HFF-Myc (cell line): ENCODE measurements around the gene CHRM1.
"Not testable (repeated sequence)": the region's sequence is repeated elsewhere in the genome, so short reads cannot be mapped to it uniquely, and the experiment has no call there.

Experiments
- DNase-seq: peaks from one replicate; pipeline ENCODE4 v3.0.0-alpha.2; 2011; ENCODE audit warnings: low read depth; ENCODE audit errors: extremely low read depth
- H3K4me3 ChIP-seq: replicated peaks from 2 replicates; pipeline ENCODE4 v1.5.1; 2011; ENCODE audit warnings: low read depth, mild to moderate bottlenecking, control low read depth, low read length
- TF ChIP-seq, protein P1 (sequence below): IDR thresholded peaks from 2 replicates; pipeline ENCODE4 v1.5.1; 2012; ENCODE audit warnings: mild to moderate bottlenecking, low read depth, low read length, control low read depth; ENCODE audit errors: missing control alignments

The CHRM1 gene

DNA sequence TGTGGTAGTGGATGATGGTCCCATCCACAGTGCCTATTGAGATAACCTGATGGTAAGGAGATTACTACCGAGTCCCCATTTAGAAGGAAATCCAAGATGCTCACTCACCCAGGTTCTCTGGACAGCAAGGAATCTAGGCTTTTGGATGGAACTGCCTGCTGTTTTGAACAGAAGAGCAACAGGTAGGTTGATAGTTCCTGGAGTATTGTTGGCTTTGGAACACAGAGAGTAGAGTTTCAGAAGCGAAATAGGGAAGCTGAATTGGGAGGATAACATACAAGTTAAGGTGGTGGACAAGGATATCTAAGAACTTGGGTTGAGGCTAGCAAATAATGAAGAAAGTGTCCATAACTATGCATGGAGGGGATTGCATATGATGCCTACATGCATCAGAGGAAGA lies 36.0 kb upstream of the CHRM1 start:
- TF ChIP-seq, protein P1, sequence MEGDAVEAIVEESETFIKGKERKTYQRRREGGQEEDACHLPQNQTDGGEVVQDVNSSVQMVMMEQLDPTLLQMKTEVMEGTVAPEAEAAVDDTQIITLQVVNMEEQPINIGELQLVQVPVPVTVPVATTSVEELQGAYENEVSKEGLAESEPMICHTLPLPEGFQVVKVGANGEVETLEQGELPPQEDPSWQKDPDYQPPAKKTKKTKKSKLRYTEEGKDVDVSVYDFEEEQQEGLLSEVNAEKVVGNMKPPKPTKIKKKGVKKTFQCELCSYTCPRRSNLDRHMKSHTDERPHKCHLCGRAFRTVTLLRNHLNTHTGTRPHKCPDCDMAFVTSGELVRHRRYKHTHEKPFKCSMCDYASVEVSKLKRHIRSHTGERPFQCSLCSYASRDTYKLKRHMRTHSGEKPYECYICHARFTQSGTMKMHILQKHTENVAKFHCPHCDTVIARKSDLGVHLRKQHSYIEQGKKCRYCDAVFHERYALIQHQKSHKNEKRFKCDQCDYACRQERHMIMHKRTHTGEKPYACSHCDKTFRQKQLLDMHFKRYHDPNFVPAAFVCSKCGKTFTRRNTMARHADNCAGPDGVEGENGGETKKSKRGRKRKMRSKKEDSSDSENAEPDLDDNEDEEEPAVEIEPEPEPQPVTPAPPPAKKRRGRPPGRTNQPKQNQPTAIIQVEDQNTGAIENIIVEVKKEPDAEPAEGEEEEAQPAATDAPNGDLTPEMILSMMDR = no peak
- no peak overlapping the region for H3K4me3 ChIP-seq
- no peak for DNase-seq

DNA sequence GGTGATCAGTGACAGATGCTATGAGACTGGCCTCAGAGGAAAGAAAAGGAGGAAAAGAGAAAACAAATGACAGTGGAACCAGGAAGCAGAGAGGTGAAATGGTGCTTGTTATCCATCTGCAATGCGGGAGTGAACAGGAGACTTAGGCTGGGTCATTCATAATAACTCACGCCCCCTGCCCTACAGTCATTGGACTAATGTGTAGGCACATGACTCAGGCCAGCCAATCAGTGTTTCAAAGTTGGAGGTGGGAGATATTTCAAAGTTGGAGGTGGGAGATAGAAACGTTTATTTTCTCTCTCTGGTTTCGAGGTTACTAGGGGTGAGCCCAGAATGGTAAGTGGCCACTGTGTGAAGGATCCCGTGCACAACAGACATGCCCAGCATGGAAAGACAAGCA lies 33.3 kb upstream of the CHRM1 start:
- TF ChIP-seq, protein P1 = no peak
- no peak for DNase-seq
- H3K4me3 ChIP-seq = no peak overlapping the region

DNA sequence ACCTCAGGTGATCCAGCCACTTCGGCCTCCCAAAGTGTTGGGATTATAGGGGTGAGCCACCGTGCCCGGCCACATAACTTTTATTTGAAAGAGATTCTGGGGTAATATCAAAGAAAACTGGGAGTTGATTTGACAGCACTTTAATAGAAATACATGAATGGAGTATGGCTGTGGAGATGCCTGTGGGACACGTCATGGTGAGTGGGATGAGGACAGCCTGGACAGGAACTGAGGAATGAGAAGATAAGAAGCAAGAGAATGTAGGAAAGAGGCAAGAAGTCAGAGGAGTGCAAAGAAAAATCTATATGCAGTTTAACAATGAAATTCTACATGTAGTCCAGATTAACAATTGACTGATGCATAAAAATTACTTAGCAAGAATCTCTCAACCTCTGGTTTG lies 32.6 kb upstream of the CHRM1 start:
- no peak for DNase-seq
- TF ChIP-seq, protein P1 = no peak
- H3K4me3 ChIP-seq = no peak overlapping the region

DNA sequence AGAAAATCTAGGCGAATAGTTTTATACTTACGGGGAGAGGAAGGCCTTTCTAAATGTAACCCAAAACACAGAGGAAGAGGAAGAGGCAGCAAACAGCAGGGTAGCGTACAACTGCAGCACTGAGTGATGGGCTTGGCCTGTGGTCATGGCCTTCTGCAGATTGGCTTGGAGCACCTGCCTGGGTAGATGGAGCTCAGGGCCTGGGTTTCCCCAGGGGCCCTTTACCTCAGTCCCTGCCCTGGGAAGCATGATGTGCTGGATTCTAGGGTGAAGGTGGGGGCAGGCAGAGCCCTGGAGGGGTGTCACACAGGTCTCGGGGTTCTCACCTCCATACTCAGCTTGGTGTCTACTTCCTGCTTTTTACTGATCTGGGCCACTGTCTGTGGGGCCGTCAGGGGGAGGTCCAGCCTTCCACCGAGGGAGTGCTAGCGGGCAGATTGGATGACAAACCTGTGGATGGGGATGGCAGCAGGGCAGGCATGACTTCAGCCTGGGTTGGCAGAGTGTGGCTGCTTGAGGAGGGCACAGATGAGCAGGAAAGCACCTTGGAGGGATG lies 27.7 kb upstream of the CHRM1 start:
- no peak for DNase-seq
- no peak overlapping the region for H3K4me3 ChIP-seq
- TF ChIP-seq, protein P1 = no peak

DNA sequence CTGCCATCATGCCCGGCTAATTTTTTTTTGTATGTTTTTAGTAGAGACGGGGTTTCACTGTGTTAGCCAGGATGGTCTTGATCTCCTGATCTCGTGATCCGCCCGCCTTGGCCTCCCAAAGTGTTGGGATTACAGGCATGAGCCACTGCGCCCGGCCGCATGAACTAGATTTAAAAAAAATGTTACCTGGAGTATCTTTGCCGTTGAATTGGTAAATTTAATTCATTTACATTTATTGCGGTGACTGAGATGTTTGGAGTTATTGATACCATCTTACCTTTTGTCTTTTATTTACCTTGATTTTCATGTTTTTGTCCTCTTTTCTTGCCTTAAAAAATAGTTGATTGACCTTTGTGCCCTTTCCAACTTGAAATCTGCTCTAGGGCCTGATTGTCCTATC lies 24.4 kb upstream of the CHRM1 start:
- DNase-seq, H3K4me3 ChIP-seq: not testable (repeated sequence)

DNA sequence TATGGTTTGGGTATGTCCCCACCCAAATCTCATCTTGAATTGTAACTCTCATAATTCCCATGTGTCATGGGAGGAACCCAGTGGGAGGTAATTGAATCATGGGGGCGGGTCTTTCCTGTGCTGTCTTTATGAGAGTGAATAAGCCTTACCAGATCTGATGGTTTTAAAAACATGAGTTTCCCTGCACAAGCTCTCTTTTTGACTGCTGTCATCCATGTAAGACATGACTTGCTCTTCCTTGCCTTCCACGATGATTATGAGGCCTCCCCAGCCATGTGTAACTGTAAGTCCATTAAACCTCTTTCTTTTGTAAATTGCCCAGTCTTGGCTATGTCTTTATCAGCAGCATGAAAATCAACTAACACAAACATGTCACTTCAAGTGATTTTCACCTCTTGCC lies 16.4 kb upstream of the CHRM1 start:
- H3K4me3 ChIP-seq, DNase-seq: not testable (repeated sequence)

DNA sequence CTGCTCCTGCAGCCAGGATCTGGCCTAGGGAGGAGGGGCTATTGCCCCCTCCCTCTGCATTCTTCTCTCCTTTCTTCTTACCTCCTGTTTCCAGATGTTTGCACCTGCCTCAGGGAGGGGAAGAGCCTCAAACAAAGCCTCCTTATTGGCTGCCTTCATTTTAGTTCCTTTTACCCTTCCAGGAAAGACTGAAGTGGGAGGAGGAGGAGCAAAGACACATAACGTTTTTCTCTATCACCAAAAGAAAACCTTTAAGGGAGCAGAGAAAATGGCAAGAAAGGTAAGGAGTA lies 13.3 kb upstream of the CHRM1 start:
- no peak overlapping the region for H3K4me3 ChIP-seq
- TF ChIP-seq, protein P1 = no peak
- no peak for DNase-seq

DNA sequence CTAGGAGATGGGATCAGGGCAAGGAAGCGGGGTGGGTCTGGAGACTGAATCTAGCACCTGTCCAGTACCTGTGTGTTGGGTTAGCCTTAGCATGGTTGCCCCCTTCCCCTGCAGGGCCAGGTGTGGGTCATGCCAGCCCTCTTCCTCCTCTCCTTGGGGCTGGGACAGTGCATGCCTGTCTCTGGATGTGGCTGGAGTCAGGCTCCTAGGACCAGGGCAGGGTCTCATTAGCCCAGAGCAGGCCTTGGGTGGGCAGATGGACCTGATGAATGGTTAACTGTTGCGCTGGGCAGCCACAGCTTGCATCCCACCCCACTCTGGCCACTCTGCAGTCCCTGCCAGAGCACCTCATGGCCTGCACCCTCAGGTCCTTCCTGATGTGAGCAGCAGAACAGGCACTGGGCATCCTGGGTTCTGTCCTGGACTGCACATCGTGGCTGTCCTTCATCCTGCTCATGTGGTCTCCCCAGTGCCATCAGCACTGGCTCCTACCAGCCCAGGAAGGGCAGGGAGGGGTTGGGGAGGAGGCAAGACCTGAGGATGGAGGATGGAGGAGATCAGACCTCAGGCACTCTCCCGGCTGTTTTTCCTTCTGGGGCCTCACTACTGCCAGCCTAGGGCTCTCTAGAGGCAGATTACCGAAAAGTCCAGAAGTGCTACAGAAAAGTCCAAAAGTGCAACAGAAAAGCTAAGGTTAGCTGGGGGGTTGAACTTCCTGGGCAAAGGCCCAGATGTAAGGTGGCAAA lies 12.8 kb upstream of the CHRM1 start:
- TF ChIP-seq, protein P1 = no peak
- H3K4me3 ChIP-seq = no peak overlapping the region
- DNase-seq = no peak
